HepG2 (cell line): ENCODE results near the gene ZNF684. TPM values are rescaled to one million over a fixed set of nuclear protein-coding genes. Genes with fewer than 3 reads are reported as not detected.

Experiments
- AHR ChIP-seq: IDR thresholded peaks from 2 replicates; pipeline ENCODE4 v1.6.1; 2018; ENCODE audit warnings: missing genetic modification reagents, missing compliant biosample characterization
- BATF2 ChIP-seq: sonication (generic); formaldehyde crosslinking; IDR thresholded peaks from 2 replicates; pipeline ENCODE4 v1.8.0; 2022; ENCODE audit warnings: mild to moderate bottlenecking, missing genetic modification reagents, moderate library complexity
- BRCA1 ChIP-seq: sonication (generic); formaldehyde crosslinking; IDR thresholded peaks from 2 replicates; pipeline ENCODE4 v1.4.0; 2020; ENCODE audit warnings: missing genetic modification reagents
- CC2D1A ChIP-seq: sonication (generic); formaldehyde crosslinking; IDR thresholded peaks from 2 replicates; pipeline ENCODE4 v1.8.1; 2023; ENCODE audit warnings: mild to moderate bottlenecking, missing genetic modification reagents
- CSRNP1 ChIP-seq: sonication (generic); formaldehyde crosslinking; IDR thresholded peaks from 2 replicates; pipeline ENCODE4 v1.8.1; 2023; ENCODE audit warnings: mild to moderate bottlenecking, missing genetic modification reagents
- PHF21A ChIP-seq: sonication (generic); formaldehyde crosslinking; IDR thresholded peaks from 2 replicates; pipeline ENCODE4 v1.5.0; 2020; ENCODE audit warnings: mild to moderate bottlenecking, missing genetic modification reagents
- SRSF9 ChIP-seq: fragments of 200-400 bp; formaldehyde crosslinking; IDR thresholded peaks from 2 replicates; pipeline ENCODE4 v1.6.1; 2018; ENCODE audit warnings: borderline replicate concordance, mild to moderate bottlenecking, low read depth, low read length; ENCODE audit not compliant: insufficient read depth, poor library complexity, severe bottlenecking
- TBL1XR1 ChIP-seq: fragments of 150-350 bp; IDR thresholded peaks from 2 replicates; pipeline ENCODE4 v1.6.1; 2014; ENCODE audit warnings: borderline replicate concordance, low read length; ENCODE audit not compliant: partially characterized antibody
- ZNF546 ChIP-seq: sonication (generic); formaldehyde crosslinking; conservative IDR thresholded peaks from 2 replicates; pipeline ENCODE4 v1.8.1; 2023; ENCODE audit warnings: mild to moderate bottlenecking, missing genetic modification reagents
- ZNF713 ChIP-seq: sonication (generic); formaldehyde crosslinking; IDR thresholded peaks from 2 replicates; pipeline ENCODE4 v1.4.0; 2020; ENCODE audit warnings: mild to moderate bottlenecking, missing genetic modification reagents
- ZNF777 ChIP-seq: sonication (generic); formaldehyde crosslinking; IDR thresholded peaks from 2 replicates; pipeline ENCODE4 v1.4.0; 2020; ENCODE audit warnings: missing genetic modification reagents
- ZNF850 ChIP-seq: sonication (generic); formaldehyde crosslinking; conservative IDR thresholded peaks from 2 replicates; pipeline ENCODE4 v1.9.0; 2021; ENCODE audit warnings: mild to moderate bottlenecking, missing genetic modification reagents
- ZUFSP ChIP-seq: sonication (generic); formaldehyde crosslinking; IDR thresholded peaks from 2 replicates; pipeline ENCODE4 v1.9.0; 2021; ENCODE audit warnings: missing genetic modification reagents, mild to moderate bottlenecking, borderline replicate concordance
- polyA plus RNA-seq, 8 experiments: library from polyadenylated mRNA; depleted of rRNA in 3 of 8; stranded (reverse) in 7 of 8; unstranded in 1 of 8; fragments of >200 nt; fragmentation: Illumina TruSeq in 4 of 8; extraction: Trizol in 4 of 8; gene quantifications; 2 replicates each; pipeline versions ENCODE4 v1.2.1 to v1.2.3, GENCODE V29; 2011 to 2016; ENCODE audit warnings: low read depth in 4 of 8, missing spikeins in 1 of 8, mixed read lengths in 1 of 8; ENCODE audit not compliant: insufficient read depth in 1 of 8
- total RNA-seq, 5 experiments: library from RNA; depleted of rRNA; stranded (reverse); fragments of >200 nt; fragmentation: Illumina TruSeq; extraction: Trizol; gene quantifications; 2 replicates each; pipeline ENCODE4 v1.2.3, GENCODE V29; 2016; ENCODE audit warnings: low read depth in 1 of 5
- TF ChIP-seq, protein P1 (sequence below): IDR thresholded peaks from 2 replicates; pipeline ENCODE4 v1.6.1; 2016; ENCODE audit warnings: mild to moderate bottlenecking
- TF ChIP-seq, protein P2 (sequence below): sonication (generic); formaldehyde crosslinking; IDR thresholded peaks from 2 replicates; pipeline ENCODE4 v1.9.0; 2022; ENCODE audit warnings: missing genetic modification reagents, mild to moderate bottlenecking, borderline replicate concordance
- TF ChIP-seq, protein P3 (sequence below): sonication (generic); formaldehyde crosslinking; IDR thresholded peaks from 2 replicates; pipeline ENCODE4 v1.4.0; 2020; ENCODE audit warnings: missing genetic modification reagents

The ZNF684 gene
- total and polyA plus RNA-seq, 2 of the 13 experiments (the other 11 are each of a cell fraction or from before 2014, with no cell fraction given), result 6.5 to 15.2 TPM

DNA sequence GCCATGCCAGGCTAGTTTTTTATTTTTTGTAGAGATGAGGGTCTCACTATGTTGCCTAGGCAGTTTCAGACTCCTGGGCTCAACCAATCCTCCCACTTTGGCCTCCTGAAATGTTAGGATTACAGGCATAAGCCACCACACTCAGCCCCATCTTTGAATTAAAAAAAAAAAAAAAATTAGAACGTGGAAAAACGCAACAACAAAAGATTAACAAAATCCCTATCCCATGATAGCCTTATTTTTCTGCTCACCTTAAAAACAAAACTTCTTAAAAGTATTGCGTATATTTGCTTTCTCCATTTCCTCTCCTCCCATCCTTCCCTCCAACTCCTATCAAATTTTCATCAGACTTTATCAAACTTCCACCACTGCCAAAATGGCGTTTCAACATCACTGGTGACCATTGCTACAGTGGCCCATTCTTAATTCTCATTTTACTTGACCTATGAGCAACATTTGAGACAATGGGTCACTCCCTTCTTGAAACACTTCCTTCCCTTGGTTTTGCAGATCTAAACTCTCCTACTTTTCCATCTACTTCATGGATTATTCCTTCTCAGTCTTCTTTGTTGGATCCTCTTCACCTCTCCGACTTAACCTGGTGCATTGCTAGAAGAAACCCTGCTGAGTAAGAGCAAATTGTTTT is 579 bp upstream of the ZNF684 start (continued):
- TF ChIP-seq ZUFSP, result no peak
- TF ChIP-seq ZNF546 (CRISPR knock-in tag), result no peak
- TF ChIP-seq BATF2 (CRISPR knock-in tag), result no peak
- no peak for TF ChIP-seq CSRNP1 (CRISPR knock-in tag)
- no peak for TF ChIP-seq TBL1XR1
- TF ChIP-seq BRCA1 (CRISPR knock-in tag), result 0 out of 2 replicates have a peak, but pooled peaks have one; percentile 17
- no peak for TF ChIP-seq ZNF850 (CRISPR knock-in tag)
- no peak for TF ChIP-seq CC2D1A (CRISPR knock-in tag)
- TF ChIP-seq ZNF713 (CRISPR knock-in tag), result no peak
- TF ChIP-seq, protein P1, sequence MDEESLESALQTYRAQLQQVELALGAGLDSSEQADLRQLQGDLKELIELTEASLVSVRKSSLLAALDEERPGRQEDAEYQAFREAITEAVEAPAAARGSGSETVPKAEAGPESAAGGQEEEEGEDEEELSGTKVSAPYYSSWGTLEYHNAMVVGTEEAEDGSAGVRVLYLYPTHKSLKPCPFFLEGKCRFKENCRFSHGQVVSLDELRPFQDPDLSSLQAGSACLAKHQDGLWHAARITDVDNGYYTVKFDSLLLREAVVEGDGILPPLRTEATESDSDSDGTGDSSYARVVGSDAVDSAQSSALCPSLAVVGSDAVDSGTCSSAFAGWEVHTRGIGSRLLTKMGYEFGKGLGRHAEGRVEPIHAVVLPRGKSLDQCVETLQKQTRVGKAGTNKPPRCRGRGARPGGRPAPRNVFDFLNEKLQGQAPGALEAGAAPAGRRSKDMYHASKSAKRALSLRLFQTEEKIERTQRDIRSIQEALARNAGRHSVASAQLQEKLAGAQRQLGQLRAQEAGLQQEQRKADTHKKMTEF (CRISPR knock-in tag), result no peak
- TF ChIP-seq SRSF9, result no peak
- 0 out of 2 replicates have a peak, but pooled peaks have one; percentile 18 for TF ChIP-seq PHF21A (CRISPR knock-in tag)
- TF ChIP-seq AHR, result no peak
- TF ChIP-seq, protein P2, sequence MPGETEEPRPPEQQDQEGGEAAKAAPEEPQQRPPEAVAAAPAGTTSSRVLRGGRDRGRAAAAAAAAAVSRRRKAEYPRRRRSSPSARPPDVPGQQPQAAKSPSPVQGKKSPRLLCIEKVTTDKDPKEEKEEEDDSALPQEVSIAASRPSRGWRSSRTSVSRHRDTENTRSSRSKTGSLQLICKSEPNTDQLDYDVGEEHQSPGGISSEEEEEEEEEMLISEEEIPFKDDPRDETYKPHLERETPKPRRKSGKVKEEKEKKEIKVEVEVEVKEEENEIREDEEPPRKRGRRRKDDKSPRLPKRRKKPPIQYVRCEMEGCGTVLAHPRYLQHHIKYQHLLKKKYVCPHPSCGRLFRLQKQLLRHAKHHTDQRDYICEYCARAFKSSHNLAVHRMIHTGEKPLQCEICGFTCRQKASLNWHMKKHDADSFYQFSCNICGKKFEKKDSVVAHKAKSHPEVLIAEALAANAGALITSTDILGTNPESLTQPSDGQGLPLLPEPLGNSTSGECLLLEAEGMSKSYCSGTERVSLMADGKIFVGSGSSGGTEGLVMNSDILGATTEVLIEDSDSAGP (CRISPR knock-in tag), result no peak
- TF ChIP-seq, protein P3, sequence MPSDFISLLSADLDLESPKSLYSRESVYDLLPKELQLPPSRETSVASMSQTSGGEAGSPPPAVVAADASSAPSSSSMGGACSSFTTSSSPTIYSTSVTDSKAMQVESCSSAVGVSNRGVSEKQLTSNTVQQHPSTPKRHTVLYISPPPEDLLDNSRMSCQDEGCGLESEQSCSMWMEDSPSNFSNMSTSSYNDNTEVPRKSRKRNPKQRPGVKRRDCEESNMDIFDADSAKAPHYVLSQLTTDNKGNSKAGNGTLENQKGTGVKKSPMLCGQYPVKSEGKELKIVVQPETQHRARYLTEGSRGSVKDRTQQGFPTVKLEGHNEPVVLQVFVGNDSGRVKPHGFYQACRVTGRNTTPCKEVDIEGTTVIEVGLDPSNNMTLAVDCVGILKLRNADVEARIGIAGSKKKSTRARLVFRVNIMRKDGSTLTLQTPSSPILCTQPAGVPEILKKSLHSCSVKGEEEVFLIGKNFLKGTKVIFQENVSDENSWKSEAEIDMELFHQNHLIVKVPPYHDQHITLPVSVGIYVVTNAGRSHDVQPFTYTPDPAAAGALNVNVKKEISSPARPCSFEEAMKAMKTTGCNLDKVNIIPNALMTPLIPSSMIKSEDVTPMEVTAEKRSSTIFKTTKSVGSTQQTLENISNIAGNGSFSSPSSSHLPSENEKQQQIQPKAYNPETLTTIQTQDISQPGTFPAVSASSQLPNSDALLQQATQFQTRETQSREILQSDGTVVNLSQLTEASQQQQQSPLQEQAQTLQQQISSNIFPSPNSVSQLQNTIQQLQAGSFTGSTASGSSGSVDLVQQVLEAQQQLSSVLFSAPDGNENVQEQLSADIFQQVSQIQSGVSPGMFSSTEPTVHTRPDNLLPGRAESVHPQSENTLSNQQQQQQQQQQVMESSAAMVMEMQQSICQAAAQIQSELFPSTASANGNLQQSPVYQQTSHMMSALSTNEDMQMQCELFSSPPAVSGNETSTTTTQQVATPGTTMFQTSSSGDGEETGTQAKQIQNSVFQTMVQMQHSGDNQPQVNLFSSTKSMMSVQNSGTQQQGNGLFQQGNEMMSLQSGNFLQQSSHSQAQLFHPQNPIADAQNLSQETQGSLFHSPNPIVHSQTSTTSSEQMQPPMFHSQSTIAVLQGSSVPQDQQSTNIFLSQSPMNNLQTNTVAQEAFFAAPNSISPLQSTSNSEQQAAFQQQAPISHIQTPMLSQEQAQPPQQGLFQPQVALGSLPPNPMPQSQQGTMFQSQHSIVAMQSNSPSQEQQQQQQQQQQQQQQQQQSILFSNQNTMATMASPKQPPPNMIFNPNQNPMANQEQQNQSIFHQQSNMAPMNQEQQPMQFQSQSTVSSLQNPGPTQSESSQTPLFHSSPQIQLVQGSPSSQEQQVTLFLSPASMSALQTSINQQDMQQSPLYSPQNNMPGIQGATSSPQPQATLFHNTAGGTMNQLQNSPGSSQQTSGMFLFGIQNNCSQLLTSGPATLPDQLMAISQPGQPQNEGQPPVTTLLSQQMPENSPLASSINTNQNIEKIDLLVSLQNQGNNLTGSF (CRISPR knock-in tag), result no peak
- no peak for TF ChIP-seq ZNF777 (CRISPR knock-in tag)
